HepG2 (cell line): ENCODE data around the gene NAGS. TPM values are rescaled to one million over a fixed set of nuclear protein-coding genes. Genes with fewer than 3 reads are reported as not detected.

Source experiments
- ZNF839 ChIP-seq: sonication (generic); formaldehyde crosslinking; IDR thresholded peaks from 2 replicates; pipeline ENCODE4 v1.4.0; 2020; ENCODE audit warnings: missing genetic modification reagents, mild to moderate bottlenecking, borderline replicate concordance
- ZSCAN30 ChIP-seq: sonication (generic); formaldehyde crosslinking; IDR thresholded peaks from 2 replicates; pipeline ENCODE4 v1.5.0; 2020; ENCODE audit warnings: mild to moderate bottlenecking, missing genetic modification reagents
- polyA plus RNA-seq, 8 experiments: library from polyadenylated mRNA; depleted of rRNA in 3 of 8; stranded (reverse) in 7 of 8; unstranded in 1 of 8; fragments of >200 nt; fragmentation: Illumina TruSeq in 4 of 8; extraction: Trizol in 4 of 8; gene quantifications; 2 replicates each; pipeline versions ENCODE4 v1.2.1 to v1.2.3, GENCODE V29; 2011 to 2016; ENCODE audit warnings: low read depth in 4 of 8, missing spikeins in 1 of 8, mixed read lengths in 1 of 8; ENCODE audit not compliant: insufficient read depth in 1 of 8
- total RNA-seq, 5 experiments: library from RNA; depleted of rRNA; stranded (reverse); fragments of >200 nt; fragmentation: Illumina TruSeq; extraction: Trizol; gene quantifications; 2 replicates each; pipeline ENCODE4 v1.2.3, GENCODE V29; 2016; ENCODE audit warnings: low read depth in 1 of 5
- TF ChIP-seq, protein P1 (sequence below): sonication (generic); formaldehyde crosslinking; IDR thresholded peaks from 2 replicates; pipeline ENCODE4 v1.4.0; 2020; ENCODE audit warnings: mild to moderate bottlenecking, missing genetic modification reagents
- TF ChIP-seq, protein P2 (sequence below): sonication (generic); formaldehyde crosslinking; IDR thresholded peaks from 2 replicates; pipeline ENCODE4 v1.9.0; 2022; ENCODE audit warnings: missing genetic modification reagents, mild to moderate bottlenecking, borderline replicate concordance
- TF ChIP-seq, protein P3 (sequence below), 2 experiments: fragments of 450-650 bp in 1 of 2; sonication (generic) in 1 of 2; formaldehyde crosslinking in 1 of 2; IDR thresholded peaks; 2 replicates each; pipeline versions ENCODE4 v1.6.1 to v1.8.0; 2016 to 2022; ENCODE audit warnings: antibody characterized with exemption in 1 of 2, mild to moderate bottlenecking in 1 of 2, missing genetic modification reagents in 1 of 2

The NAGS gene
- total and polyA plus RNA-seq, 2 of the 13 experiments (the other 11 are each of a cell fraction or from before 2014, with no cell fraction given): 4.3 to 5.1 TPM

DNA sequence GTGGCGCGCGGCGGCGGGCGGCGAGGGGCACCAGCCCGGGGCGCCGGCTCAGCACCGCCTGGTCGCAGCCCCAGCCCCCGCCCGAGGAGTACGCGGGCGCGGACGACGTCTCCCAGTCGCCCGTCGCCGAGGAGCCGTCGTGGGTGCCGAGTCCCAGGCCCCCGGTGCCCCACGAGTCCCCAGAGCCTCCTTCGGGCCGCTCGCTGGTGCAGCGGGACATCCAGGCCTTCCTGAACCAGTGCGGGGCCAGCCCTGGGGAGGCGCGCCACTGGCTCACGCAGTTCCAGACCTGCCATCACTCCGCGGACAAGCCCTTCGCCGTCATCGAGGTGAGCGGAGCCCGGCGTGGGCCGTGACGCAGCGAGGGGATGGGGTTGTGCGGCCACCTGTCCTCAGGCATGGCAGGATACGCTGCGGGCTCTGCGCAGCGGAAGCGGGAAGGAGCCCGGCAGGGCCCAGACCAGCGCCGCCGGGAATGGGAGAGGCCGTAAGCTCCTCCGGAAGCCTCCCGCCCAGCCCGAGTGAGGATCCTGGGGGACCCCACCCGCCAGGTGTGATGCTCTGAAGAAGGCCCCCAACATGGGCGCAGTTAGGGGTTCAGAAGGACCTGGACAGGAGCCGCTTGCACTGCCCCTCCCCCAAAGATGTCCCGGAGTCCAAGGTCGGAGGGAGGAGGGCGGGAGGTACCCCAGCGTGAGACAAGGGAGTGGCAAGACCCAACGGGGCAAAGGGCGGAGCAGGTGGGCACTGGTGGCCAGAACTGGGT is 522 bp downstream of the NAGS start (continued):
- TF ChIP-seq, protein P1, sequence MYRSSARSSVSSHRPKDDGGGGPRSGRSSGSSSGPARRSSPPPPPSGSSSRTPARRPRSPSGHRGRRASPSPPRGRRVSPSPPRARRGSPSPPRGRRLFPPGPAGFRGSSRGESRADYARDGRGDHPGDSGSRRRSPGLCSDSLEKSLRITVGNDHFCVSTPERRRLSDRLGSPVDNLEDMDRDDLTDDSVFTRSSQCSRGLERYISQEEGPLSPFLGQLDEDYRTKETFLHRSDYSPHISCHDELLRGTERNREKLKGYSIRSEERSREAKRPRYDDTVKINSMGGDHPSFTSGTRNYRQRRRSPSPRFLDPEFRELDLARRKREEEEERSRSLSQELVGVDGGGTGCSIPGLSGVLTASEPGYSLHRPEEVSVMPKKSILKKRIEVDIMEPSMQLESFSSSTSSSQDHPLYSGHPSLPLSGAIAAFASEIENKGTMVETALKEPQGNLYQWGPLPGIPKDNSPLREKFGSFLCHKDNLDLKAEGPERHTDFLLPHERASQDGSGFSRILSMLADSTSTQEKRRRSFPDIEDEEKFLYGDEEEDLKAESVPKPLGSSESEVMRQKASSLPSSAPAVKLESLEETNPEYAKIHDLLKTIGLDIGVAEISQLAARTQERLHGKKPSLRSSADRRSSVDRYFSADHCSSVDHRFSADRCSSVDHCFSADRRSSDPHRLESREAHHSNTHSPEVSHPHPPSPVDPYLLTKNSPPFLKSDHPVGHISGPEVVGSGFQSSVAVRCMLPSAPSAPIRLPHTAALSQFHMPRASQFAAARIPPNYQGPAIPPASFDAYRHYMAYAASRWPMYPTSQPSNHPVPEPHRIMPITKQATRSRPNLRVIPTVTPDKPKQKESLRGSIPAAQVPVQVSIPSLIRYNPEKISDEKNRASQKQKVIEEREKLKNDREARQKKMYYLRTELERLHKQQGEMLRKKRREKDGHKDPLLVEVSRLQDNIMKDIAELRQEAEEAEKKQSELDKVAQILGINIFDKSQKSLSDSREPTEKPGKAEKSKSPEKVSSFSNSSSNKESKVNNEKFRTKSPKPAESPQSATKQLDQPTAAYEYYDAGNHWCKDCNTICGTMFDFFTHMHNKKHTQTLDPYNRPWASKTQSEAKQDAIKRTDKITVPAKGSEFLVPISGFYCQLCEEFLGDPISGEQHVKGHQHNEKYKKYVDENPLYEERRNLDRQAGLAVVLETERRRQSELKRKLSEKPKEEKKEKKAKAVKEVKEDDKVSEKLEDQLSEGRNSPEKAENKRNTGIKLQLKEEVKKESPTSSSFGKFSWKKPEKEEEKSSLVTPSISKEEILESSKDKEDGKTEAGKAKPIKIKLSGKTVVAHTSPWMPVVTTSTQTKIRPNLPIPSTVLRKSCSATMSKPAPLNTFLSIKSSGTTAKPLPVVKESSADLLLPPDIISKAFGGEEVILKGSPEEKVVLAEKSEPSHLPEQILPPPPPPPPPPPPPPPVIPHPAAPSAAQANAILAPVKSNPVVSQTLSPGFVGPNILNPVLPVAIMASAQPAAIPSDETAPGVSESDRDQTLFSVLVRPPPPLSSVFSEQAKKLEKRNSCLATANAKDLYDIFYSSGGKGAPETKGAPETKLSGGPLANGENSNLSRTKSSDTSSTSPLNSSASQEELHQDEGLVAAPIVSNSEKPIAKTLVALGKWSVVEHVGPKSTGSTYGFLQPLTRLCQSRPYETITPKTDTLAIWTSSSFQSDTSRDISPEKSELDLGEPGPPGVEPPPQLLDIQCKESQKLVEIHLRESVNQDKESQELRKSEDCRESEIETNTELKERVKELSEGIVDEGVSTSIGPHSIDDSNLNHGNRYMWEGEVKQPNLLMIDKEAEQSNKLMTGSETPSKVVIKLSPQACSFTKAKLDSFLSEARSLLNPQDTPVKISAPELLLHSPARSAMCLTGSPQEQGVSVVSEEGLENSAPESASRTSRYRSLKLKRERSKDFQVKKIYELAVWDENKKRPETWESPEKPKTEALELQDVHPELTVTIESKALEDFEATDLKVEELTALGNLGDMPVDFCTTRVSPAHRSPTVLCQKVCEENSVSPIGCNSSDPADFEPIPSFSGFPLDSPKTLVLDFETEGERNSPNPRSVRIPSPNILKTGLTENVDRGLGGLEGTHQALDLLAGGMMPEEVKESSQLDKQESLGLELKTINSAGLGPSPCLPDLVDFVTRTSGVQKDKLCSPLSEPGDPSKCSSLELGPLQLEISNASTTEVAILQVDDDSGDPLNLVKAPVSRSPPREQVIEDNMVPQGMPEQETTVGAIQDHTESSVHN: peak; percentile 61; the same call in 1 of the 2 replicates
- TF ChIP-seq ZNF839 (CRISPR knock-in tag): no peak
- TF ChIP-seq ZSCAN30 (CRISPR knock-in tag): no peak
- TF ChIP-seq, protein P2, sequence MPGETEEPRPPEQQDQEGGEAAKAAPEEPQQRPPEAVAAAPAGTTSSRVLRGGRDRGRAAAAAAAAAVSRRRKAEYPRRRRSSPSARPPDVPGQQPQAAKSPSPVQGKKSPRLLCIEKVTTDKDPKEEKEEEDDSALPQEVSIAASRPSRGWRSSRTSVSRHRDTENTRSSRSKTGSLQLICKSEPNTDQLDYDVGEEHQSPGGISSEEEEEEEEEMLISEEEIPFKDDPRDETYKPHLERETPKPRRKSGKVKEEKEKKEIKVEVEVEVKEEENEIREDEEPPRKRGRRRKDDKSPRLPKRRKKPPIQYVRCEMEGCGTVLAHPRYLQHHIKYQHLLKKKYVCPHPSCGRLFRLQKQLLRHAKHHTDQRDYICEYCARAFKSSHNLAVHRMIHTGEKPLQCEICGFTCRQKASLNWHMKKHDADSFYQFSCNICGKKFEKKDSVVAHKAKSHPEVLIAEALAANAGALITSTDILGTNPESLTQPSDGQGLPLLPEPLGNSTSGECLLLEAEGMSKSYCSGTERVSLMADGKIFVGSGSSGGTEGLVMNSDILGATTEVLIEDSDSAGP (CRISPR knock-in tag): peak; percentile 67
- TF ChIP-seq, protein P3, sequence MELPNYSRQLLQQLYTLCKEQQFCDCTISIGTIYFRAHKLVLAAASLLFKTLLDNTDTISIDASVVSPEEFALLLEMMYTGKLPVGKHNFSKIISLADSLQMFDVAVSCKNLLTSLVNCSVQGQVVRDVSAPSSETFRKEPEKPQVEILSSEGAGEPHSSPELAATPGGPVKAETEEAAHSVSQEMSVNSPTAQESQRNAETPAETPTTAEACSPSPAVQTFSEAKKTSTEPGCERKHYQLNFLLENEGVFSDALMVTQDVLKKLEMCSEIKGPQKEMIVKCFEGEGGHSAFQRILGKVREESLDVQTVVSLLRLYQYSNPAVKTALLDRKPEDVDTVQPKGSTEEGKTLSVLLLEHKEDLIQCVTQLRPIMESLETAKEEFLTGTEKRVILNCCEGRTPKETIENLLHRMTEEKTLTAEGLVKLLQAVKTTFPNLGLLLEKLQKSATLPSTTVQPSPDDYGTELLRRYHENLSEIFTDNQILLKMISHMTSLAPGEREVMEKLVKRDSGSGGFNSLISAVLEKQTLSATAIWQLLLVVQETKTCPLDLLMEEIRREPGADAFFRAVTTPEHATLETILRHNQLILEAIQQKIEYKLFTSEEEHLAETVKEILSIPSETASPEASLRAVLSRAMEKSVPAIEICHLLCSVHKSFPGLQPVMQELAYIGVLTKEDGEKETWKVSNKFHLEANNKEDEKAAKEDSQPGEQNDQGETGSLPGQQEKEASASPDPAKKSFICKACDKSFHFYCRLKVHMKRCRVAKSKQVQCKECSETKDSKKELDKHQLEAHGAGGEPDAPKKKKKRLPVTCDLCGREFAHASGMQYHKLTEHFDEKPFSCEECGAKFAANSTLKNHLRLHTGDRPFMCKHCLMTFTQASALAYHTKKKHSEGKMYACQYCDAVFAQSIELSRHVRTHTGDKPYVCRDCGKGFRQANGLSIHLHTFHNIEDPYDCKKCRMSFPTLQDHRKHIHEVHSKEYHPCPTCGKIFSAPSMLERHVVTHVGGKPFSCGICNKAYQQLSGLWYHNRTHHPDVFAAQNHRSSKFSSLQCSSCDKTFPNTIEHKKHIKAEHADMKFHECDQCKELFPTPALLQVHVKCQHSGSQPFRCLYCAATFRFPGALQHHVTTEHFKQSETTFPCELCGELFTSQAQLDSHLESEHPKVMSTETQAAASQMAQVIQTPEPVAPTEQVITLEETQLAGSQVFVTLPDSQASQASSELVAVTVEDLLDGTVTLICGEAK (IDR thresholded peaks at IDR 0.05): no peak
- TF ChIP-seq, protein P3 (CRISPR knock-in tag; IDR thresholded peaks at IDR 0.05): peak; percentile 29; the same call in 1 of the 2 replicates
